RWPE2 (cell line): ENCODE measurements around the gene CYRIA.
A peak's percentile ranks its signal among the peaks of the same experiment; 100 is the strongest.

ENCODE experiments used
- ATAC-seq: fragments of 200-7000 bp; cut with Tn5 transposase; 3 replicates; pipeline ENCODE4 v1.9.1; 2021; ENCODE audit warnings: low read depth
- DNase-seq: peaks from one replicate; pipeline ENCODE4 v3.0.0-alpha.2; 2020; ENCODE audit warnings: low spot score
- H3K27ac ChIP-seq: fragments of 450-650 bp; 2 replicates; pipeline ENCODE4 v1.5.1; 2017; ENCODE audit warnings: mild to moderate bottlenecking; ENCODE audit not compliant: poor library complexity, severe bottlenecking
- H3K27me3 ChIP-seq: fragments of 250-450 bp; sonication (Bioruptor Pico); 2 replicates; pipeline ENCODE4 v1.5.1; 2021; ENCODE audit warnings: mild to moderate bottlenecking, moderate library complexity; ENCODE audit not compliant: insufficient read depth, poor library complexity, severe bottlenecking
- H3K36me3 ChIP-seq: fragments of 250-450 bp; sonication (Bioruptor Pico); 2 replicates; pipeline ENCODE4 v1.5.1; 2020; ENCODE audit warnings: low read depth, mild to moderate bottlenecking, moderate library complexity
- H3K4me1 ChIP-seq: fragments of 250-450 bp; sonication (Bioruptor Pico); 2 replicates; pipeline ENCODE4 v1.5.1; 2021; ENCODE audit warnings: mild to moderate bottlenecking, moderate library complexity; ENCODE audit not compliant: insufficient read depth, poor library complexity, severe bottlenecking
- H3K4me3 ChIP-seq: fragments of 250-450 bp; sonication (Bioruptor Pico); 2 replicates; pipeline ENCODE4 v1.5.1; 2021; ENCODE audit warnings: mild to moderate bottlenecking, moderate library complexity; ENCODE audit not compliant: severe bottlenecking
- H3K9me3 ChIP-seq: fragments of 250-450 bp; sonication (Bioruptor Pico); 2 replicates; pipeline ENCODE4 v1.5.1; 2021; ENCODE audit warnings: mild to moderate bottlenecking, moderate library complexity; ENCODE audit not compliant: severe bottlenecking
- CTCF ChIP-seq: fragments of 450-650 bp; IDR thresholded peaks from one replicate; pipeline ENCODE4 v1.5.1; 2017; ENCODE audit warnings: mild to moderate bottlenecking, moderate library complexity; ENCODE audit not compliant: poor library complexity, severe bottlenecking

Gene CYRIA

GRCh38 chr2:16674154-16674553, 8.5 kb upstream of the CYRIA start:
- Histone ChIP-seq H3K27ac (no peak overlapping the region), H3K36me3 (no peaks in the 10 kb centered on the region), H3K4me3 (no peak overlapping the region), H3K27me3 (no peaks in the 10 kb centered on the region), H3K9me3 (no peaks in the 10 kb centered on the region), H3K4me1 (no peaks in the 10 kb centered on the region)
- ATAC-seq (no peak), DNase-seq (no peak)
- TF ChIP-seq CTCF: no peak

GRCh38 chr2:16671760-16672159, 6.1 kb upstream of the CYRIA start:
- no peak overlapping the region for H3K27ac ChIP-seq
- no peaks in the 10 kb centered on the region for H3K9me3 ChIP-seq
- H3K36me3 ChIP-seq: no peaks in the 10 kb centered on the region
- DNase-seq: no peak
- no peak overlapping the region for H3K4me3 ChIP-seq
- H3K27me3 ChIP-seq: no peaks in the 10 kb centered on the region
- TF ChIP-seq CTCF: no peak
- H3K4me1 ChIP-seq: no peaks in the 10 kb centered on the region
- peak; percentile 38; the same call in 2 of the 3 replicates for ATAC-seq

- H3K4me3 ChIP-seq: no peak overlapping the region
- no peaks in the 10 kb centered on the region for H3K9me3 ChIP-seq
- no peak overlapping the region for H3K27ac ChIP-seq
- ATAC-seq (no peak), DNase-seq (no peak)
- H3K36me3 ChIP-seq: no peaks in the 10 kb centered on the region
- H3K4me1 ChIP-seq: no peaks in the 10 kb centered on the region
- H3K27me3 ChIP-seq: no peaks in the 10 kb centered on the region
- no peak for TF ChIP-seq CTCF
Observed at GRCh38 chr2:16669388-16669787, 3.8 kb upstream of the CYRIA start.

- H3K4me1 ChIP-seq: no peaks in the 10 kb centered on the region
- H3K4me3 ChIP-seq: no peak overlapping the region
- H3K27ac ChIP-seq: no peak overlapping the region
Observed at GRCh38 chr2:16666449-16666801, 791 bp upstream of the CYRIA start.

More at GRCh38 chr2:16666449-16666801, 791 bp upstream of the CYRIA start:
- DNase-seq (no peak), ATAC-seq (0 out of 3 replicates have a peak, but pooled peaks have one; percentile 25)
- no peaks in the 10 kb centered on the region for H3K27me3 ChIP-seq
- no peaks in the 10 kb centered on the region for H3K36me3 ChIP-seq
- no peaks in the 10 kb centered on the region for H3K9me3 ChIP-seq
- TF ChIP-seq CTCF: no peak
